ENCODE measurements around the gene TRPM4.
"Not testable (repeated sequence)": the region's sequence is repeated elsewhere in the genome, so short reads cannot be mapped to it uniquely, and the experiment has no call there.

TRPM4 gene

GRCh38 chr19:49196527-49197240, 39.1 kb downstream of the TRPM4 start:
- WGBS, result 93% methylated on average over 40 of the region's 40 CpGs
- Histone ChIP-seq H3K9ac (ENCODE audit: low read depth, low read length) (no peak overlapping the region), H3K9me3 (ENCODE audit: insufficient read depth, low read depth, low read length) (no peaks in the 10 kb centered on the region), H3K4me3 (ENCODE audit: low read length) (no peak overlapping the region), H3K36me3 (ENCODE audit: insufficient read depth, low read length) (no peaks in the 10 kb centered on the region), H3K27ac (ENCODE audit: low read depth, low read length) (no peak overlapping the region), H3K4me1 (ENCODE audit: insufficient read depth, low read length) (no peaks in the 10 kb centered on the region), H3K27me3 (ENCODE audit: insufficient read depth, low read length) (no peaks in the 10 kb centered on the region)

- H3K27ac ChIP-seq (ENCODE audit: low read depth, low read length), result no peak overlapping the region
- no peaks in the 10 kb centered on the region for H3K9me3 ChIP-seq (ENCODE audit: insufficient read depth, low read depth, low read length)
- 92% methylated on average over 29 of the region's 29 CpGs for WGBS
- H3K27me3 ChIP-seq (ENCODE audit: insufficient read depth, low read length), result no peaks in the 10 kb centered on the region
- no peaks in the 10 kb centered on the region for H3K4me1 ChIP-seq (ENCODE audit: insufficient read depth, low read length)
- no peak overlapping the region for H3K4me3 ChIP-seq (ENCODE audit: low read length)
- H3K9ac ChIP-seq (ENCODE audit: low read depth, low read length), result no peak overlapping the region
- peaks cover 6% of the 10 kb centered on the region; the same call in 1 of the 2 replicates for H3K36me3 ChIP-seq (ENCODE audit: insufficient read depth, low read length)
These were observed 42.8 kb downstream of the TRPM4 start for GRCh38 chr19:49200238-49200862.

DNA sequence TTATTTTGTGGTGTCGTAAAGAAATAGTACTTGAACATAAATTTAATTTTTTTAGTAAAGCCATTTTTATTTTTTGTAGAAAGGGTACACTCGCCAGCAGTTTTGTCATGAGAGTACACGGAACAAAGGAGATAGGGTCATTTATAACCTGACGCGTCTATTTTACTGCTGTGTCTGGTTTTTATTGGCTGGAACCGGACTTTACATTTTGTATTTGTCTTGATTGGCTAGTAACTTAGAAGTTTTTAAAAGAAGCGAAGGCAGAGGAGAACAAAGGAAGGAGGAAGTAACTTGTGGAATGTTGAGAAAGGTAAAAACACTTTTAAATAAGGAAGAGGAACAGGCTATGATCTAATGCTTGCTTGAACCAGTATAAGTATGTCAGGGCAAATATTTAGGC, 43.5 kb downstream of the TRPM4 start:
- Histone ChIP-seq H3K9me3 (ENCODE audit: insufficient read depth, low read depth, low read length) (no peaks in the 10 kb centered on the region), H3K27ac (ENCODE audit: low read depth, low read length) (no peak overlapping the region), H3K4me3 (ENCODE audit: low read length) (no peak overlapping the region), H3K4me1 (ENCODE audit: insufficient read depth, low read length) (no peaks in the 10 kb centered on the region), H3K27me3 (ENCODE audit: insufficient read depth, low read length) (no peaks in the 10 kb centered on the region), H3K36me3 (ENCODE audit: insufficient read depth, low read length) (peaks cover 6% of the 10 kb centered on the region; the same call in 1 of the 2 replicates), H3K9ac (ENCODE audit: low read depth, low read length) (no peak overlapping the region)
- WGBS, result 95% methylated on average over 6 of the region's 7 CpGs

GRCh38 chr19:49205114-49205513, 47.5 kb downstream of the TRPM4 start:
- Histone ChIP-seq H3K27me3 (ENCODE audit: insufficient read depth, low read length) (no peaks in the 10 kb centered on the region), H3K9ac (ENCODE audit: low read depth, low read length) (no peak overlapping the region), H3K9me3 (ENCODE audit: insufficient read depth, low read depth, low read length) (no peaks in the 10 kb centered on the region), H3K36me3 (ENCODE audit: insufficient read depth, low read length) (peaks cover 6% of the 10 kb centered on the region; the same call in 1 of the 2 replicates), H3K4me3 (ENCODE audit: low read length) (no peak overlapping the region), H3K4me1 (ENCODE audit: insufficient read depth, low read length) (no peaks in the 10 kb centered on the region), H3K27ac (ENCODE audit: low read depth, low read length) (no peak overlapping the region)
- WGBS, result 90% methylated on average over 7 of the region's 7 CpGs

- H3K9me3 ChIP-seq (ENCODE audit: insufficient read depth, low read depth, low read length); H3K36me3 ChIP-seq (ENCODE audit: insufficient read depth, low read length); H3K4me3 ChIP-seq (ENCODE audit: low read length); H3K27me3 ChIP-seq (ENCODE audit: insufficient read depth, low read length); H3K4me1 ChIP-seq (ENCODE audit: insufficient read depth, low read length); H3K27ac ChIP-seq (ENCODE audit: low read depth, low read length); H3K9ac ChIP-seq (ENCODE audit: low read depth, low read length): not testable (repeated sequence)
- 100% methylated on average over 1 of the region's 4 CpGs for WGBS
These were observed 51.9 kb downstream of the TRPM4 start for GRCh38 chr19:49209502-49209901.

DNA sequence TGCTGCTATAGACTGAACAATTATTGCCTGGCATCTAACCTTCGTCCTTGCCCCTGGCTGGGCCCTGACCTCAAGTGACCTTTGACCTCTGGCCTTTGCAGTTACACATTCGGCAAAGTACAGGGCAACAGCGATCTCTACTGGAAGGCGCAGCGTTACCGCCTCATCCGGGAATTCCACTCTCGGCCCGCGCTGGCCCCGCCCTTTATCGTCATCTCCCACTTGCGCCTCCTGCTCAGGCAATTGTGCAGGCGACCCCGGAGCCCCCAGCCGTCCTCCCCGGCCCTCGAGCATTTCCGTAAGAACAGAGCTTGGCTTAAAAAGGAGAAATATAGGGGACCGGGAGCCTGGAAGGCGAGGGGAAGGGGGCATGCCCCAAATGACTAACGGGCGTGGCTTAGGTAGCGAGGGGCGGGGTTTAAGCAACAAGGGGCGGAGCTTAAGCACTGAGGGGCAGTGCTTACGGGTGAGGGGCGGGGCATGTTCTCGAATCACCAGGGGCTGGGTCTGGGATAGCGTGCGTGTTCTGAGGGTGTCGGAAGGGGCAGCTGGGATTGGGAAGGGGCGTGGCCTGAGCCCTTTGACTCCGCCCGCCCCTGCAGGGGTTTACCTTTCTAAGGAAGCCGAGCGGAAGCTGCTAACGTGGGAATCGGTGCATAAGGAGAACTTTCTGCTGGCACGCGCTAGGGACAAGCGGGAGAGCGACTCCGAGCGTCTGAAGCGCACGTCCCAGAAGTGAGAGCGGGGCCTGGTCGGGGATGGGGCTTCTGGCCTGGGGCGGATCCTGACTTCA, 52.7 kb downstream of the TRPM4 start:
- Histone ChIP-seq H3K4me3 (ENCODE audit: low read length) (peak overlapping the region; percentile 23; the same call in 1 of the 2 replicates), H3K9me3 (ENCODE audit: insufficient read depth, low read depth, low read length) (no peaks in the 10 kb centered on the region), H3K27ac (ENCODE audit: low read depth, low read length) (no peak overlapping the region), H3K27me3 (ENCODE audit: insufficient read depth, low read length) (no peaks in the 10 kb centered on the region), H3K36me3 (ENCODE audit: insufficient read depth, low read length) (no peaks in the 10 kb centered on the region), H3K4me1 (ENCODE audit: insufficient read depth, low read length) (no peaks in the 10 kb centered on the region), H3K9ac (ENCODE audit: low read depth, low read length) (no peak overlapping the region)
- 89% methylated on average over 50 of the region's 50 CpGs for WGBS

- Histone ChIP-seq H3K4me3 (ENCODE audit: low read length) (peak overlapping the region; percentile 23; the same call in 1 of the 2 replicates), H3K4me1 (ENCODE audit: insufficient read depth, low read length) (no peaks in the 10 kb centered on the region), H3K27me3 (ENCODE audit: insufficient read depth, low read length) (no peaks in the 10 kb centered on the region), H3K9me3 (ENCODE audit: insufficient read depth, low read depth, low read length) (no peaks in the 10 kb centered on the region), H3K9ac (ENCODE audit: low read depth, low read length) (no peak overlapping the region), H3K36me3 (ENCODE audit: insufficient read depth, low read length) (no peaks in the 10 kb centered on the region), H3K27ac (ENCODE audit: low read depth, low read length) (no peak overlapping the region)
- 93% methylated on average over 19 of the region's 19 CpGs for WGBS
These were observed 53.4 kb downstream of the TRPM4 start for GRCh38 chr19:49210901-49211451.

- Histone ChIP-seq H3K4me3 (ENCODE audit: low read length) (no peak overlapping the region), H3K9ac (ENCODE audit: low read depth, low read length) (no peak overlapping the region), H3K27ac (ENCODE audit: low read depth, low read length) (no peak overlapping the region), H3K4me1 (ENCODE audit: insufficient read depth, low read length) (no peaks in the 10 kb centered on the region), H3K27me3 (ENCODE audit: insufficient read depth, low read length) (no peaks in the 10 kb centered on the region), H3K9me3 (ENCODE audit: insufficient read depth, low read depth, low read length) (no peaks in the 10 kb centered on the region), H3K36me3 (ENCODE audit: insufficient read depth, low read length) (no peaks in the 10 kb centered on the region)
- WGBS, result 85% methylated on average over 7 of the region's 7 CpGs
These were observed 54.6 kb downstream of the TRPM4 start for GRCh38 chr19:49212016-49212701.

- no peak overlapping the region for H3K9ac ChIP-seq (ENCODE audit: low read depth, low read length)
- no peaks in the 10 kb centered on the region for H3K9me3 ChIP-seq (ENCODE audit: insufficient read depth, low read depth, low read length)
- no peaks in the 10 kb centered on the region for H3K36me3 ChIP-seq (ENCODE audit: insufficient read depth, low read length)
- no peaks in the 10 kb centered on the region for H3K27me3 ChIP-seq (ENCODE audit: insufficient read depth, low read length)
- WGBS, result 89% methylated on average over 13 of the region's 13 CpGs
- no peak overlapping the region for H3K27ac ChIP-seq (ENCODE audit: low read depth, low read length)
- no peak overlapping the region for H3K4me3 ChIP-seq (ENCODE audit: low read length)
- no peaks in the 10 kb centered on the region for H3K4me1 ChIP-seq (ENCODE audit: insufficient read depth, low read length)
These were observed 56.2 kb downstream of the TRPM4 start for GRCh38 chr19:49213791-49214190.

GRCh38 chr19:49214701-49215100, 57.1 kb downstream of the TRPM4 start:
- Histone ChIP-seq H3K27me3 (ENCODE audit: insufficient read depth, low read length) (no peaks in the 10 kb centered on the region), H3K27ac (ENCODE audit: low read depth, low read length) (no peak overlapping the region), H3K9ac (ENCODE audit: low read depth, low read length) (no peak overlapping the region), H3K4me3 (ENCODE audit: low read length) (no peak overlapping the region), H3K9me3 (ENCODE audit: insufficient read depth, low read depth, low read length) (no peaks in the 10 kb centered on the region), H3K36me3 (ENCODE audit: insufficient read depth, low read length) (no peaks in the 10 kb centered on the region), H3K4me1 (ENCODE audit: insufficient read depth, low read length) (no peaks in the 10 kb centered on the region)
- WGBS, result 93% methylated on average over 9 of the region's 9 CpGs

Data from HUES64 (cell line).